ENCODE data around the gene ANKRD7.

GRCh38 chr7:118288098-118288497 lies 63.6 kb downstream of the ANKRD7 start:
- TF ChIP-seq POLR2AphosphoS5 (IDR thresholded peaks at IDR 0.05; ENCODE audit: low read depth, low read length): no peak
- TF ChIP-seq REST (IDR thresholded peaks at IDR 0.05; ENCODE audit: insufficient read depth in 1 of 2, low read depth in 2 of 2, low read length in 2 of 2): no peak
- no peak for TF ChIP-seq TAF1 (IDR thresholded peaks at IDR 0.05; ENCODE audit: borderline replicate concordance, insufficient read depth, low read length)

All from PFSK-1 (cell line).